ENCODE results near the gene CELF3.

- TF ChIP-seq EZH2 (IDR thresholded peaks at IDR 0.05) (no peak), CTCF (IDR thresholded peaks at IDR 0.05) (no peak)
Observed at GRCh38 chr1:151760597-151761385, 44.2 kb upstream of the CELF3 start.
